NCI-H2227 treated with DMSO at 0.1 percent for 48 hours (cell line): ENCODE results near the gene TBCCD1.
"Not testable (repeated sequence)": the region's sequence is repeated elsewhere in the genome, so short reads cannot be mapped to it uniquely, and the experiment has no call there.

Experiments used
- DNase-seq: peaks from one replicate; lab custom pipeline; 2025; lab: John Stamatoyannopoulos, UW

Gene TBCCD1

DNA sequence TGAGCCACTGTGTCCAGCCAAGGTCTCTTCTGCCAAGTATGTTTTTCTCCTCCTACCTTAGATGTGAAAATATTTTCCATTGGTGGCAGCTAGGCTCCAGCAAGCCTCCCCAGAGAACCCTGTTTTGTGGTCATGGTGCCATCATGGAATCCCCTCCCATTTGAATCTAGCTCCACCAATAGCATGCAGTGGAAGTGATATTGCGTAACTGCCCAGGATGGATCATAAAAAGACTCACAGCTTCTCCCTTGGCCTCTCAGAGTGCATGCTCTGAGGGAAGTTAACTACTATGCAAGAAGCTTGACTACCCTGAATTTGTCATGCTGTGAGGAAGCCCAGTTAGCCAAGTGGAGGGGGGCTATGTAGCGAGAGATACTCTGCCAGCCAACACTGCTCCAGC, 50.5 kb downstream of the TBCCD1 start:
- DNase-seq, result no peak

- no peak for DNase-seq
Measured at GRCh38 chr3:186515125-186515524, 52.0 kb downstream of the TBCCD1 start.

- no peak for DNase-seq
Measured at GRCh38 chr3:186514296-186515002, 52.7 kb downstream of the TBCCD1 start.

- DNase-seq, result no peak
Measured at GRCh38 chr3:186513386-186513785, 53.8 kb downstream of the TBCCD1 start.

- DNase-seq, result no peak
Measured at GRCh38 chr3:186512570-186513302, 54.4 kb downstream of the TBCCD1 start.

GRCh38 chr3:186511702-186512101, 55.4 kb downstream of the TBCCD1 start:
- DNase-seq, result no peak

DNA sequence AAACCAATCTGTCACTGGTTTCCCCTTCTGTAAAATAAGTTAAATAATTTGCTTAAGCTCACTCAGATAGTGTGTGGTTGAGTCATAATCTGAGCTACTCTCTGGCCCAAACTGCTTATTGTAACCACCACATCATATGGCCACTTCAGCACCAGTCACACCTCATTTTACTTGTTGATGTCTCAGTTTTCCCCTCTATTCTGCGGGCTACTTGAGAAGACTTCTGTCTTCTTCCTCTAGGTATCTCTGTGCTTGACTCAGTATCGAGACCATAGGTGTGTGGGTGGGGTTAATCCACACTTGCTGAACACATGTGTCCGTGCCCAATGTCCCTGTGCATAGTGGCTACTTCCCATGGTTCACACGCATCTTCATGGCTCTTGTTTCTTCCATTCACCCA, 55.9 kb downstream of the TBCCD1 start:
- no peak for DNase-seq

- DNase-seq, result no peak
Measured at GRCh38 chr3:186510374-186511079, 56.6 kb downstream of the TBCCD1 start.

- DNase-seq, result no peak
Measured at GRCh38 chr3:186509423-186509822, 57.7 kb downstream of the TBCCD1 start.

DNA sequence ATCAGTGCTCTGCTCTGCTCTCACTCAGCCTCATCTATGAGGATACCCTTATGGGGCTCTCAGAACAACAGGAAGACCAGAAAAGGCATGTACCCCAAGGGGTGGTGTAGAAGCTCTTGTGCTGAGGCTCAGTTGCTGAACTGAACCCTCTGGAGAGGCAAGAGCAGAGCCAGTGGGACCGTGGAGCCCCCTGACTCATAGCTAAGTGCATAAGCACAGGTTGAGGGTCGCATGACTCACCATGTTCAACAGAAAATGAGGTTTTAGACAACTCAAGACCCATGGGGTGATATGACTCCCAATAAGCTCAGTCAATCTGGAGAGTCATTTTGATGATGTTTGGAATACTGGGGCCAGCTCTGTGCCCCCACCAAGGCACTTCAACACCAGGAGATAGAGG, 60.3 kb downstream of the TBCCD1 start:
- DNase-seq, result no peak

DNA sequence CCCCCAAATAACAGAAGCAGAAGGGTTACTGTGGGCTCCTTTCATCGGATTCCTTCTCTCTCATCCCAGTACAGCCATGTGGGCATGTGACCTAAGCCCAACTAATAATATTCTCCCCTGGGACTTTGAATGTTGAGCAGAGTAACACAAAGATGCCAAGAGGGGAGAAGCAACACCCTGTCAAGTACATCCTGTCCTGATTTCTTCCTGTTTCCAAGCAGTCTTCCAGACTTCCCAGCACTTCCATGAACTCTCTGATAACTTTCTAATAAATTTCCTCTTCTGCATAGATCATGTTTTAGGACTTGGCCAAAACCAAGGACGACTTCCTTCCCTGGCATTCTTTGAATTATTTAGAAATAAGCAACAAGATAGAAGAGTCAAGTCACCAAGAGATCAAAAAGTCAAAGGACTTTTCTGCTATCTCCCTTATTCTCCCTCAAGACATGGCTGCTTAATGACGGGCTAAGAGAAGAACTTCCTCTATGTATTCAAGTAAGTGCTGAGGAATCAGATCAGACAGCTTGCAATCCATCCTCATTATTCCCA, 60.9 kb downstream of the TBCCD1 start:
- DNase-seq, result no peak

GRCh38 chr3:186502966-186503712, 64.0 kb downstream of the TBCCD1 start:
- no peak for DNase-seq

GRCh38 chr3:186502138-186502948, 64.8 kb downstream of the TBCCD1 start:
- DNase-seq, result no peak

GRCh38 chr3:186499949-186500348, 67.2 kb downstream of the TBCCD1 start:
- not testable (repeated sequence) for DNase-seq

DNA sequence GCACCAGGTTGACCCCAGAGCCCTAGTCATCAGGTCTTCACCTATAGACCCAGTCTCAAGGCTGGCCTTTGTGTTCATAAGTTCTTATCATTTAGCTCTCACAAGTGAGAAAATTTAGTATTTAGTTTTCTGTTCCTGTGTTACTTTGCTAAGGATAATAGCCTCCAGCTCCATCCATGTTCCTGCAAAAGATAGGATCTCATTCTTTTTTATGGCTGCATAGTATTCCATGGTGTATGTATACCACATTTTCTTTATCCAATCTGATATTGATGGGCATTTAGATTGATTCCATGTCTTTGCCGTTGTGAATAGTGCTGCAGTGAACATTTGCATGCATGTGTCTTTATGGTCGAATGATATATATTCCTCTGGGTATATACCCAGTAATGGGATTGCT, 69.1 kb downstream of the TBCCD1 start:
- DNase-seq, result not testable (repeated sequence)

DNA sequence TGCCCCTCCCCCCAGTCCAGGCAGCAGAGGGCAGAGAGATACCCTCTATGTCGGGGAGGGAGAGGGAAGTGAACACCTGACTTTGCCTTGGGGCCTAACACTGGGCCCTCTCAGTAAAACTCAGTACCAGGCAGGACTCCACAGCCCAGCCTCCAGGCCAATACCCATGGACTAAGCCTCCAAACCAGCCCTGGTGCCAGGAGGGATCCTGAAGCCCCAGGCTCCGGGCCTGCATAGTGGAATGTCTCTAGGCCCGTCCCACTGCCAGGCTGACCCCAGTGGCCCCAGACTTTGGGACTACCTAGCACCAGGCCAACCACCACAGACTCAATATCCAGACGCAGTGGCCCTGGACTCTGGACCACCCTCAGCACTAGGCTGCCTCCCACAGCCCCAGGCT, 69.5 kb downstream of the TBCCD1 start:
- no peak for DNase-seq

DNA sequence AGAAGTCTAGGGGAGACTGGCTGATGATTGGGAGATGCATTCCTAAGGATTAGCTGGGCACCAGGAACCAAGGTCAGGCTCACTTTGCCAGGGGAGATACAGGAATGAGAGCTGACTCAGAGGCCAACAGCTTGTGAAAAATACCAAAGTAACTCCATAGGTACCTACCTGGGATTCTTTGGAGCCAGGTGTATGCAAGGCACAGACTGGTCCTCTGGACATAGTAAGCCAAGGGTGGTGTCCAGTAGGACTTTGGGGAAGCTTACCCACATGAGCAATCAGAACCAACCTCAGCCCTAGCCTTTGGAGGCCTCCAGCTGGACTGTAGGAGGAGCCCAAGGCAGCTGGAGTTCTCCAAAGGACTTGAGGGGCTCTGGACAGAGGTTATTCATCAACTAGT, 70.5 kb downstream of the TBCCD1 start:
- no peak for DNase-seq
